RWPE1 (cell line): Measurements from ENCODE around the gene CYP2E1.
"Not testable (repeated sequence)": the region's sequence is repeated elsewhere in the genome, so short reads cannot be mapped to it uniquely, and the experiment has no call there.

Experiments
- CTCF ChIA-PET: fragments of 350-600 bp; sonication (Branson Sonifier 250); formaldehyde crosslinking; extraction: SDS; loops from one replicate; lab custom pipeline; 2021; lab: Yijun Ruan, JAX
- POLR2A ChIA-PET: fragments of 400-600 bp; formaldehyde crosslinking; extraction: SDS; loops from one replicate; lab custom pipeline; 2020; ENCODE audit warnings: antibody characterized with exemption; ENCODE audit not compliant: low non-redundant PET; lab: Yijun Ruan, JAX
- DNase-seq: peaks from one replicate; pipeline ENCODE4 v3.0.0; 2012; ENCODE audit warnings: low spot score
- H3K27ac ChIP-seq: fragments of 450-650 bp; 2 replicates; pipeline ENCODE4 v1.5.1; 2017
- TF ChIP-seq, protein P1 (sequence below): fragments of 450-650 bp; conservative IDR thresholded peaks from 2 replicates; pipeline ENCODE4 v1.5.1; 2017; ENCODE audit warnings: low read depth, mild to moderate bottlenecking

Gene CYP2E1

DNA sequence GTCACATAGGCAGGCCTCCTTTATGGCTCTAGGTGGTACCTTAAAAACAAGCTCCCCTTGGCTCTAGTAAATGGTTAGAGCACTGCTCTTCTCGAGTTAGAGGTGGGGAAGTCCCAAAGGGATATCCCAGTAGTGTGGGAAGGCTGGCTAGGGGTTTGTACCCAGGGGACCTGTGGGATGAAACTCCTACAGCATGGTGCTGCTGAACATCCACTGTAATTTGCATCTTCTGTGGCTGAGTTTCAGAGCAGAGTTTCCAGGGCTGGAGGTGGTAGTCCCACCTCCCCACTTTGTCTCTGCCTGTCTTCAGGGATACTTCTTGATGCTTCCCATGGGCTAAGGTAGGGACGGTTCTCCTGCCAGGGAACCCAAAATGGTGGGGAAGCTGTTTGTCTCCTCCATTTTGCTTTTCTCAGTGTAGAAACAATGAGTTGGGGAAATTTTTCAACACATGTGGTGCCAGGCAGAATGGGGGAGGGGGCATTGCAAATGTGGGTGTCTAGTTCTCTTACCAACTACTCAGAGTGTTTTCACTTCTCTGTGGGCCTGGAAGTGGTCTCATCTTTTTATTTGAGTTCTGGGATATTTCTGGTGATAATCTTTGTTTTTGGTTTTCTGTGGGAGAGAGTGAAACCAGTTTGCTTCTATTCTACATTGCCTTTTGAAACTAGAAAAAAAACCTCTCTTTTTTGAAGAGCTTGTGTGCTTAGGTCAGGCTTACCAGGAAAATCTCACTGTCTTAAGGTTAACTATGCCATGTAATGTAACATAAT lies 37.2 kb upstream of the CYP2E1 start:
- TF ChIP-seq, protein P1, sequence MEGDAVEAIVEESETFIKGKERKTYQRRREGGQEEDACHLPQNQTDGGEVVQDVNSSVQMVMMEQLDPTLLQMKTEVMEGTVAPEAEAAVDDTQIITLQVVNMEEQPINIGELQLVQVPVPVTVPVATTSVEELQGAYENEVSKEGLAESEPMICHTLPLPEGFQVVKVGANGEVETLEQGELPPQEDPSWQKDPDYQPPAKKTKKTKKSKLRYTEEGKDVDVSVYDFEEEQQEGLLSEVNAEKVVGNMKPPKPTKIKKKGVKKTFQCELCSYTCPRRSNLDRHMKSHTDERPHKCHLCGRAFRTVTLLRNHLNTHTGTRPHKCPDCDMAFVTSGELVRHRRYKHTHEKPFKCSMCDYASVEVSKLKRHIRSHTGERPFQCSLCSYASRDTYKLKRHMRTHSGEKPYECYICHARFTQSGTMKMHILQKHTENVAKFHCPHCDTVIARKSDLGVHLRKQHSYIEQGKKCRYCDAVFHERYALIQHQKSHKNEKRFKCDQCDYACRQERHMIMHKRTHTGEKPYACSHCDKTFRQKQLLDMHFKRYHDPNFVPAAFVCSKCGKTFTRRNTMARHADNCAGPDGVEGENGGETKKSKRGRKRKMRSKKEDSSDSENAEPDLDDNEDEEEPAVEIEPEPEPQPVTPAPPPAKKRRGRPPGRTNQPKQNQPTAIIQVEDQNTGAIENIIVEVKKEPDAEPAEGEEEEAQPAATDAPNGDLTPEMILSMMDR: no peak
- H3K27ac ChIP-seq: no peak overlapping the region
- ChIA-PET CTCF (no interaction called here), POLR2A (no interaction called here)
- no peak for DNase-seq

DNA sequence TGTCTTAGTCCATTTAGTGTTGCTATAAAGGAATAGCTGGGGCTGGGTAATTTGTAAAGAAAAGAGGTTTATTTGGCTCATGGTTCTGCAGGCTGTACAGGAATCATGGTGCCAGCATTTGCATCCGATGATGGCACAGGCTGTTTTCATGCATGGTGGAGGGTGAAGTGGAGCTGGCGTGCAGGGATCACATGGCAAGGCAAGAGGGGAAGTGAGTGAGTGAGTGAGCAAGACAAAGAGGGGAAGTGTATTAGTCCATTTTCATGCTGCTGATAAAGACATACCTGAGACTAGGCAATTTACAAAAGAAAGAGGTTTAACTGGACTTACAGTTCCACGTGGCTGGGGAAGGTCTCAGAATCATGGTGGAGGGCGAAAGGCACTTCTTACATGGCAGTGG lies 33.6 kb upstream of the CYP2E1 start:
- H3K27ac ChIP-seq, DNase-seq, CTCF ChIA-PET, POLR2A ChIA-PET: not testable (repeated sequence)

DNA sequence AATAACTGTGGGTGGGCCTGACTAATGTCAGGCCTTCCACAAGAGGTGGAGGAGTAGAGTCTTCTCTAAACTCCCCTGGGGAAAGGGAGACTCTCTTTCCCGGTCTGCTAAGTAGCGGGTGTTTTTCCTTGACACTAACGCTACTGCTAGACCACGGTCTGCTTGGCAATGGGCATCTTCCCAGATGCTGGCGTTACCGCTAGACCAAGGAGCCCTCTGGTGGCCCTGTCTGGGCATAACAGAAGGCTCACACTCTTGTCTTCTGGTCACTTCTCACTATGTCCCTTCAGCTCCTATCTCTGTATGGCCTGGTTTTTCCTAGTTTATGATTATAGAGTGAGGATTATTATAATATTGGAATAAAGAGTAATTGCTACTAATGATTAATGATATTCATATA lies 29.8 kb upstream of the CYP2E1 start:
- CTCF ChIA-PET: interaction anchor here (0.6 to 1.3 kb wide), 2 partner anchors 32 to 168 kb away, joined by 3 to 4 read pairs; no protein-coding TSS in a partner anchor
- POLR2A ChIA-PET, DNase-seq, H3K27ac ChIP-seq: not testable (repeated sequence)

DNA sequence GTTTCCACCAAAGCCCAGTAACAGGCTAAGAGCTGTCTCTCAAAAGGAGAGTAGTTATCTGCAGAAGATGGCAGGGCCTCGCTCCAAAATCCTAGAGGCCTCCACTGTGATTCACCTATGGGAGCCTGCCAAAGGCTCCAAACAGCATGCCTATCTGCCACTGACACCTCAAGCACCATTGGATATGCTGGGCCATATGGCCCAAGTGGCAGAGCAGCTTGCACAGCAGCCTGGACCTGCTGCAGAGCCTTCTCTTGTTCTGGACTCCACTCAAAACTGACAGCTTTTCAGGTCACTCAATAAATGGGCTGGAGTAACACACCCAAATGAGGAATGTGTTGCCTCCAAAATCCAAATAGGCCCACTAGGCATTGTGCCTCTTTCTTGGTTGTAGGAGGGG lies 28.0 kb upstream of the CYP2E1 start:
- POLR2A ChIA-PET, CTCF ChIA-PET: not testable (repeated sequence)

DNA sequence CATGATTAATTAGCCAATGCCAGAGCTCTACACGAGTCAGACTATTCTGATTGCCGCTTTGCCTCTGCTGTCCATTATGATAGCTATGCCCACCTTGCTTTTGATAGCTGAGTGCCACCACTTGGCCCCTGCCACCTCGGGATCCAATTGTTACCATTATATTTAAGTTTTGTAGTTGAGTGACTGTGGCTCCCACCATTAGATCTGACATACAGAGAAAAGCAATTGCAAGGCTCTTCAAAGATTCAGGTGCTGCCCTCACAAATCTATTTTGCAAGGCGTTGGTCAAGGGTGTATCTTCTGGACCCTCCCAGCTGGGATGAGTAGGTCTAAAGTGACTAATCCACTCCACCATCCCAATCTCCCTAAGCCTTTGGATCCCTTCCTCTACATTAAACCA lies 26.3 kb upstream of the CYP2E1 start:
- DNase-seq, H3K27ac ChIP-seq, POLR2A ChIA-PET: not testable (repeated sequence)
- CTCF ChIA-PET: interaction anchor here (0.6 kb wide), 1 partner anchor 112 kb away, joined by 3 read pairs; no protein-coding TSS in a partner anchor

More for the DNA sequence above, 28.0 kb upstream of the CYP2E1 start:
- not testable (repeated sequence) for DNase-seq, H3K27ac ChIP-seq

DNA sequence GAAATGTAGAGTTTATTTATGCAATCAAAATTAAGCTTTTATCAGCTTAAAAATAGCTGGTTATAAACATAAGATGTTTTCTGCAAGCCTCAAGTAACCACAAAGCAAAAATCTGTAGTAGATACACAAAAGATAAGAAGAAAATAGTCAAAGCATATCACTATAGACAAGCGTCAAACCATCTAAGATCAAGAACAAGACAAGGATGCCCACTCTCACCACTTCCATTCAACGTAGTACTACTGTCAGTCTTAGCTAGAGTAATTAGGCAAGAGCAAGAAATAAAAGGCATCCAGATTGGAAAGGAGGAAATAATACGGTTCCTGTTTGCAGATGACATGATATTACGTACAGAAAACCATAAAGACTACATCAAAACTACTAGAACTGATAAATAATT lies 17.5 kb upstream of the CYP2E1 start:
- H3K27ac ChIP-seq: no peak overlapping the region
- DNase-seq: no peak
- ChIA-PET POLR2A (no interaction called here), CTCF (interaction anchor here (0.7 to 1.0 kb wide), 3 partner anchors 13 to 1617 kb away, joined by 3 to 6 read pairs (median 3); no protein-coding TSS in a partner anchor)
- TF ChIP-seq, protein P1: no peak

DNA sequence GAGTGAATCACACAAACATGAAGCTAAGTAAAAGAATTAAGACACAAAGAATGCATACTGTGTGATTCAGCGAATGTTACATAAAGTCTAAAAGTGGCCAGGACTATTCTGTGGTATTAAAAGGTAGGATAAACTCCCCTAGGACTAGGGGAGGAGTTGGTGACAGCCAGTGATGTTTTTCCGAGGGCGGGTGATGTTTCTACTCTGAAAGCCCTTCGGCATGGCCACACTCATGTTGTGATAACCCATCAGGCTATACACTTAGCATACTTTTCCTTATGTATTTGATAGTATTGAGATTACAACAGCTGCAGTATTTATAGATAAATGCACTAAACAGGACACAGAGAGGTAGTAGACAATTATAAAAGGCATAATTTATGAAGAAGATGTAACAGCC lies 15.8 kb upstream of the CYP2E1 start:
- no peak for DNase-seq
- POLR2A ChIA-PET: no interaction called here
- H3K27ac ChIP-seq: no peak overlapping the region
- TF ChIP-seq, protein P1: no peak
- CTCF ChIA-PET: no interaction called here

DNA sequence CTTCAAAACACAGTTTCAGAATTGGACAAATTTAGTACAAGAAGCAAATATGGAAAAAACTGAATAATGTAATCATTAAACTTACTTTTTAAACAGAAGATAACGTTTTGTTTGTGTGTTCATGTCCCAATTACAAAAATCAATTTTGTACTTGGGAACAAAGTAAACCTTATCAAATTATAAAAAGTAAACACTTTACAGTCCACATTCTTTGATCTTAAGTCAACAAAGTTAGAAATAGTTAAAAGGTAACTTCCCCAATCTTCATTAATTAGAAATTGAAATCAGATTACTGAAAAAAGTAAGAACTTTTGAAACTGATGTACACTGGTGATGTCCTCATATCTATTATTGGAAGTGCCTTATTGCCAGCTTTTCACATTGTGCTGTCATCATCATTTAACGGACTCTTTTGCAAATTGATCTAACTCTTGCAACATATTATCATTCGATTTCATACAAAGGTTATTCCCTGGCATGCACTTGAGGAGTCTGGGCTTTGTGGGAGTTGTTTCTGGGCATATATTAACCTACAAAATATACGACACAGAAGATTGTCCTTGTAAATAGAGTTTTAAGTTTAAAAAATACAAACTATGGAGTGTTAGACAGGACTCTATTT lies 15.1 kb upstream of the CYP2E1 start:
- no peak overlapping the region for H3K27ac ChIP-seq
- TF ChIP-seq, protein P1: no peak
- POLR2A ChIA-PET: no interaction called here
- CTCF ChIA-PET: no interaction called here
- DNase-seq: no peak
